Stimulated activated CD8-positive, alpha-beta memory T cell treated with anti-CD3 and anti-CD28 coated beads, Interleukin-7, amount 100 ng/mL, for 24 hours (primary cell): Measurements from ENCODE around the gene SLC25A40.
"Not testable (repeated sequence)": the region's sequence is repeated elsewhere in the genome, so short reads cannot be mapped to it uniquely, and the experiment has no call there.

Source experiments
- DNase-seq: peaks from one replicate; pipeline ENCODE4 v3.0.0-alpha.2; 2020; ENCODE audit warnings: low read depth

The SLC25A40 gene

GRCh38 chr7:87876040-87876868 is at the start of gene SLC25A40, which contains the start of gene DBF4:
TSS of gene SLC25A40 (minus strand) at chr7:87876360. CDS start at chr7:87858727, 17,633 bp downstream.
TSS of gene DBF4 (plus strand) at chr7:87876493. CDS start at chr7:87876733, 240 bp downstream.
- DNase-seq, result peak; percentile 89

GRCh38 chr7:87922759-87923395 is 46.7 kb upstream of the SLC25A40 start:
- DNase-seq, result not testable (repeated sequence)

- no peak for DNase-seq
Observed at GRCh38 chr7:87920578-87920977, 44.4 kb upstream of the SLC25A40 start.

- DNase-seq, result no peak
Observed at GRCh38 chr7:87919875-87920274, 43.7 kb upstream of the SLC25A40 start.

GRCh38 chr7:87918740-87919139 is 42.6 kb upstream of the SLC25A40 start:
- DNase-seq, result no peak

GRCh38 chr7:87912121-87912520 is 36.0 kb upstream of the SLC25A40 start:
- DNase-seq, result no peak

GRCh38 chr7:87908814-87909213 is 32.7 kb upstream of the SLC25A40 start:
- not testable (repeated sequence) for DNase-seq

- DNase-seq, result not testable (repeated sequence)
Observed at GRCh38 chr7:87907136-87907906, 31.2 kb upstream of the SLC25A40 start.

GRCh38 chr7:87899255-87899654 is 23.1 kb upstream of the SLC25A40 start:
- DNase-seq, result no peak

- DNase-seq, result no peak
Observed at GRCh38 chr7:87895363-87895762, 19.2 kb upstream of the SLC25A40 start.

- no peak for DNase-seq
Observed at GRCh38 chr7:87886875-87887274, 10.7 kb upstream of the SLC25A40 start.

GRCh38 chr7:87885018-87885417 is 8.9 kb upstream of the SLC25A40 start:
- DNase-seq, result no peak

- no peak for DNase-seq
Observed at GRCh38 chr7:87882151-87882937, 6.2 kb upstream of the SLC25A40 start.

GRCh38 chr7:87878208-87878735 is 2.1 kb upstream of the SLC25A40 start:
- DNase-seq, result no peak

- no peak for DNase-seq
Observed at GRCh38 chr7:87877366-87878040, 1.3 kb upstream of the SLC25A40 start.

- DNase-seq, result peak; percentile 27
Observed at GRCh38 chr7:87876869-87877234, 692 bp upstream of the SLC25A40 start.

GRCh38 chr7:87875151-87876039 is 765 bp downstream of the SLC25A40 start:
- no peak for DNase-seq

GRCh38 chr7:87874066-87874465 is 2.1 kb downstream of the SLC25A40 start:
- DNase-seq, result no peak

GRCh38 chr7:87873328-87873727 is 2.8 kb downstream of the SLC25A40 start:
- DNase-seq, result not testable (repeated sequence)

- no peak for DNase-seq
Observed at GRCh38 chr7:87872346-87872745, 3.8 kb downstream of the SLC25A40 start.
